B cell (primary cell): Measurements from ENCODE around the gene SLC7A11. TPM values are rescaled to one million over a fixed set of nuclear protein-coding genes. Genes with fewer than 3 reads are reported as not detected.

ENCODE experiments used
- ATAC-seq: fragments of 200-7000 bp; cut with Tn5 transposase; one replicate; pipeline ENCODE4 v1.10.0; 2021; ENCODE audit warnings: low read depth, mild to moderate bottlenecking, moderate number of reproducible peaks, moderate library complexity
- CTCF ChIA-PET: fragments of 350-600 bp; sonication (Branson Sonifier 250); formaldehyde crosslinking; loops from one replicate; lab custom pipeline; 2021; ENCODE audit warnings: antibody characterized with exemption, inconsistent platforms; lab: Charles Lee
- POLR2A ChIA-PET: fragments of 350-600 bp; sonication (Branson Sonifier 250); formaldehyde crosslinking; loops from one replicate; lab custom pipeline; 2021; ENCODE audit warnings: antibody characterized with exemption; lab: Charles Lee
- DNase-seq: peaks from one replicate; pipeline ENCODE4 v3.0.0; 2013
- H2AFZ ChIP-seq: 2 replicates; pipeline ENCODE4 v1.6.1; 2012; ENCODE audit warnings: mild to moderate bottlenecking, low read depth, low read length; ENCODE audit not compliant: insufficient read depth, poor library complexity, severe bottlenecking
- H3K27ac ChIP-seq, 2 donors: 1 replicate in 1 of 2; 2 replicates in 1 of 2; pipeline ENCODE4 v1.5.1; 2012 to 2013; ENCODE audit warnings: low read length in 2 of 2, mild to moderate bottlenecking in 2 of 2, moderate library complexity in 1 of 2
- H3K27me3 ChIP-seq, 4 experiments: fragments of 200-600 bp in 1 of 4; sonication (generic) in 1 of 4; replicated peaks in 1 of 4; 1 replicate in 2 of 4; 2 replicates in 2 of 4; pipeline versions ENCODE4 v1.6.1 to v1.7.0; 2013 to 2016; ENCODE audit warnings: low read length in 3 of 4, mild to moderate bottlenecking in 2 of 4, mixed read lengths in 1 of 4, moderate library complexity in 1 of 4; ENCODE audit not compliant: insufficient read depth in 4 of 4, control insufficient read depth in 3 of 4; ENCODE audit errors: control extremely low read depth in 1 of 4
- H3K36me3 ChIP-seq, 2 experiments: replicated peaks in 1 of 2; 1 replicate in 1 of 2; 2 replicates in 1 of 2; pipeline versions ENCODE4 v1.6.1 to v1.7.1; 2013; ENCODE audit warnings: low read length in 1 of 2; ENCODE audit not compliant: insufficient read depth in 2 of 2, control insufficient read depth in 1 of 2; ENCODE audit errors: control extremely low read depth in 1 of 2, extremely low read depth in 1 of 2
- H3K4me1 ChIP-seq, 2 donors: fragments of 200-600 bp in 1 of 2; sonication (generic) in 1 of 2; 1 replicate in 1 of 2; 2 replicates in 1 of 2; pipeline versions ENCODE4 v1.5.1 to v1.6.1; 2013 to 2017; ENCODE audit warnings: low read length in 2 of 2; ENCODE audit not compliant: control insufficient read depth in 2 of 2, insufficient read depth in 2 of 2
- H3K4me2 ChIP-seq: replicated peaks from 2 replicates; pipeline ENCODE3; 2012; ENCODE audit warnings: mild to moderate bottlenecking, low read depth, low read length; ENCODE audit not compliant: poor library complexity, severe bottlenecking
- H3K4me3 ChIP-seq, 5 experiments: fragments of 200-600 bp in 1 of 5; sonication (generic) in 1 of 5; 1 replicate in 3 of 5; 2 replicates in 2 of 5; pipeline versions ENCODE4 v1.5.1 to v1.7.0; 2011 to 2016; ENCODE audit warnings: low read length in 4 of 5, mild to moderate bottlenecking in 4 of 5, low read depth in 2 of 5, control low read depth in 1 of 5, moderate library complexity in 1 of 5; ENCODE audit not compliant: insufficient read depth in 1 of 5; ENCODE audit errors: control extremely low read depth in 1 of 5, extremely low read depth in 1 of 5
- H3K79me2 ChIP-seq: fragments of 200-600 bp; sonication (generic); one replicate; pipeline ENCODE4 v1.6.0; 2016; ENCODE audit warnings: low read length; ENCODE audit not compliant: control insufficient read depth, insufficient read depth
- H3K9ac ChIP-seq: fragments of 200-600 bp; sonication (generic); 2 replicates; pipeline ENCODE4 v1.6.1; 2017; ENCODE audit warnings: mild to moderate bottlenecking, low read length, moderate library complexity
- H3K9me3 ChIP-seq, 3 donors: one replicate each; pipeline versions ENCODE4 v1.6.1 to v1.7.1; 2013; ENCODE audit warnings: low read length in 2 of 3; ENCODE audit not compliant: control insufficient read depth in 2 of 3, insufficient read depth in 1 of 3; ENCODE audit errors: control extremely low read depth in 1 of 3
- H4K20me1 ChIP-seq: 2 replicates; pipeline ENCODE4 v1.6.0; 2012; ENCODE audit warnings: mild to moderate bottlenecking, low read length; ENCODE audit not compliant: insufficient read depth, control insufficient read depth, poor library complexity, severe bottlenecking
- H3K27ac Mint-ChIP-seq: one replicate; pipeline ENCODE4 v1.8.0; 2021; ENCODE audit warnings: mixed read lengths
- H3K27me3 Mint-ChIP-seq: one replicate; pipeline ENCODE4 v1.8.0; 2021; ENCODE audit warnings: mixed read lengths
- H3K4me1 Mint-ChIP-seq: one replicate; pipeline ENCODE4 v1.8.0; 2021; ENCODE audit warnings: mixed read lengths
- H3K4me3 Mint-ChIP-seq: one replicate; pipeline ENCODE4 v1.8.0; 2021; ENCODE audit warnings: mixed read lengths
- H3K9me3 Mint-ChIP-seq: one replicate; pipeline ENCODE4 v1.8.0; 2022; ENCODE audit warnings: mixed read lengths; ENCODE audit not compliant: insufficient read depth
- CTCF ChIP-seq: fragments of 200-600 bp; IDR thresholded peaks from one replicate; pipeline ENCODE4 v1.8.0; 2022; ENCODE audit warnings: antibody characterized with exemption, mild to moderate bottlenecking
- EZH2 ChIP-seq: IDR thresholded peaks from 2 replicates; pipeline ENCODE4 v1.6.1; 2012; ENCODE audit warnings: borderline replicate concordance, low read depth, mild to moderate bottlenecking, moderate library complexity, low read length; ENCODE audit not compliant: insufficient read depth, poor library complexity, severe bottlenecking
- WGBS: methylation state at CpG from one replicate; pipeline ENCODE4 v1.1.5; 2013; ENCODE audit warnings: missing lambda C conversion rate; ENCODE audit not compliant: insufficient coverage; 5-methylcytosine and 5-hydroxymethylcytosine counted together
- intact Hi-C: fragments of 100-400 bp; cut with micrococcal nuclease; formaldehyde crosslinking; loops from one replicate; pipeline ENCODE4 v1.10.0; 2022
- polyA plus RNA-seq: library from polyadenylated mRNA; depleted of rRNA; stranded (reverse); fragments of >200 nt; gene quantifications from 2 replicates; pipeline ENCODE4 v1.2.3, GENCODE V29; 2012
- total RNA-seq, 2 donors: library from RNA; stranded (reverse); fragments of 120-200 nt in 1 of 2; gene quantifications; 1 replicate in 1 of 2; 2 replicates in 1 of 2; pipeline versions ENCODE4 v1.2.3 to v1.2.4, GENCODE V29; 2013 to 2022

The SLC7A11 gene
- total and polyA plus RNA-seq, 2 donors (not counting 1 experiment from before 2014, with no cell fraction given): 0.01 to 0.22 TPM

GRCh38 chr4:138185859-138186645, 56.1 kb downstream of the SLC7A11 start:
- POLR2A ChIA-PET: no interaction called here
- Mint-ChIP-seq H3K9me3 (no peaks in the 10 kb centered on the region), H3K4me1 (peaks cover 18% of the 10 kb centered on the region), H3K4me3 (no peak overlapping the region), H3K27ac (peak overlapping the region; percentile 15), H3K27me3 (peaks cover 7% of the 10 kb centered on the region)
- H3K4me1 ChIP-seq: peaks cover 17% of the 10 kb centered on the region in 2 donors
- no peaks in the 10 kb centered on the region for H3K36me3 ChIP-seq
- TF ChIP-seq CTCF (no peak), EZH2 (no peak)
- DNase-seq: no peak
- no peak overlapping the region for H2AFZ ChIP-seq
- CTCF ChIA-PET: interaction anchor here (1.1 kb wide), 1 partner anchor 151 kb away, joined by 4 read pairs; no protein-coding TSS in a partner anchor
- intact Hi-C loops: loop anchor here (10.0 kb wide), 1 partner anchor 961 kb away; no protein-coding TSS in a partner anchor
- no peak overlapping the region for H3K4me3 ChIP-seq
- no peaks in the 10 kb centered on the region for H3K79me2 ChIP-seq
- H4K20me1 ChIP-seq: no peaks in the 10 kb centered on the region
- H3K27ac ChIP-seq: no peak overlapping the region
- no peak for ATAC-seq
- 95% methylated on average over 12 of the region's 13 CpGs for WGBS
- H3K27me3 ChIP-seq: no peaks in the 10 kb centered on the region
- no peaks in the 10 kb centered on the region for H3K9me3 ChIP-seq
- no peak overlapping the region for H3K4me2 ChIP-seq
- no peak overlapping the region for H3K9ac ChIP-seq

GRCh38 chr4:138184886-138185285, 57.3 kb downstream of the SLC7A11 start:
- Histone ChIP-seq H3K36me3 (no peaks in the 10 kb centered on the region), H3K4me3 (no peak overlapping the region), H3K9ac (no peak overlapping the region), H3K79me2 (no peaks in the 10 kb centered on the region), H3K4me1 (peaks cover 8 to 9% of the 10 kb centered on the region in 2 donors), H3K4me2 (no peak overlapping the region), H4K20me1 (no peaks in the 10 kb centered on the region), H3K9me3 (no peaks in the 10 kb centered on the region), H3K27me3 (no peaks in the 10 kb centered on the region), H3K27ac (no peak overlapping the region), H2AFZ (no peak overlapping the region)
- Mint-ChIP-seq H3K4me1 (peaks cover 7% of the 10 kb centered on the region), H3K27ac (no peak overlapping the region), H3K4me3 (no peak overlapping the region), H3K27me3 (peaks cover 9% of the 10 kb centered on the region), H3K9me3 (no peaks in the 10 kb centered on the region)
- DNase-seq: no peak
- CTCF ChIA-PET: interaction anchor here (1.1 to 2.2 kb wide), 4 partner anchors 10 to 365 kb away, joined by 3 to 8 read pairs (median 4); no protein-coding TSS in a partner anchor
- intact Hi-C loops: loop anchor here (5.0 to 10.0 kb wide), 2 partner anchors 93 to 960 kb away; no protein-coding TSS in a partner anchor
- POLR2A ChIA-PET: no interaction called here
- no CpG with 5 or more reads among the region's 1 CpG for WGBS
- TF ChIP-seq EZH2 (no peak), CTCF (no peak)
- ATAC-seq: no peak
